Immature natural killer cell (primary cell): ENCODE measurements around the gene KCP. TPM values are rescaled to one million over a fixed set of nuclear protein-coding genes. Genes with fewer than 3 reads are reported as not detected.
"Not testable (repeated sequence)": the region's sequence is repeated elsewhere in the genome, so short reads cannot be mapped to it uniquely, and the experiment has no call there.

ENCODE experiments used
- DNase-seq, 3 donors: peaks; one replicate each; pipeline ENCODE4 v3.0.0; 2022; ENCODE audit warnings: mixed read lengths in 1 of 3
- H3K27ac Mint-ChIP-seq, 6 donors: one replicate each; pipeline ENCODE4 v1.8.0; 2020; ENCODE audit warnings: mixed read lengths in 6 of 6, mild to moderate bottlenecking in 5 of 6, inconsistent platforms in 4 of 6, moderate library complexity in 3 of 6
- H3K27me3 Mint-ChIP-seq, 3 donors: one replicate each; pipeline ENCODE4 v1.8.0; 2020 to 2021; ENCODE audit warnings: low read depth in 3 of 3, mild to moderate bottlenecking in 3 of 3, mixed read lengths in 3 of 3, moderate library complexity in 3 of 3, inconsistent platforms in 1 of 3
- H3K36me3 Mint-ChIP-seq, 3 donors: one replicate each; pipeline ENCODE4 v1.8.0; 2020; ENCODE audit warnings: mixed read lengths in 3 of 3, inconsistent platforms in 2 of 3, mild to moderate bottlenecking in 2 of 3
- H3K4me1 Mint-ChIP-seq, 2 donors: one replicate each; pipeline ENCODE4 v1.8.0; 2020; ENCODE audit warnings: inconsistent platforms in 2 of 2, mild to moderate bottlenecking in 2 of 2, mixed read lengths in 2 of 2, moderate library complexity in 1 of 2
- H3K4me3 Mint-ChIP-seq, 5 donors: one replicate each; pipeline ENCODE4 v1.8.0; 2020; ENCODE audit warnings: mild to moderate bottlenecking in 5 of 5, mixed read lengths in 5 of 5, inconsistent platforms in 3 of 5, moderate library complexity in 3 of 5
- H3K9me3 Mint-ChIP-seq, 6 donors: one replicate each; pipeline ENCODE4 v1.8.0; 2020; ENCODE audit warnings: mild to moderate bottlenecking in 6 of 6, mixed read lengths in 6 of 6, inconsistent platforms in 4 of 6, moderate library complexity in 3 of 6
- polyA plus RNA-seq, 3 donors: library from polyadenylated mRNA; unstranded; fragments of 300-500 nt; fragmentation: Illumina TruSeq; gene quantifications; one replicate each; pipeline ENCODE4 v1.2.3, GENCODE V29; 2021

The KCP gene
- polyA plus RNA-seq, 3 donors from 2014 or later = 0.16 TPM; not detected in 2

GRCh38 chr7:128913870-128914565 lies 3.5 kb upstream of the KCP start:
- H3K4me3 Mint-ChIP-seq = no peak overlapping the region
- DNase-seq = no peak
- no peak overlapping the region for H3K27ac Mint-ChIP-seq
- H3K9me3 Mint-ChIP-seq = no peaks in the 10 kb centered on the region
- peaks cover 3 to 5% of the 10 kb centered on the region in 2 donors for H3K4me1 Mint-ChIP-seq
- no peaks in the 10 kb centered on the region for H3K36me3 Mint-ChIP-seq
- H3K27me3 Mint-ChIP-seq = peaks cover 14 to 27% (median 15%) of the 10 kb centered on the region in 3 donors

- not testable (repeated sequence) for H3K4me3 Mint-ChIP-seq, DNase-seq, H3K9me3 Mint-ChIP-seq, H3K4me1 Mint-ChIP-seq, H3K36me3 Mint-ChIP-seq, H3K27ac Mint-ChIP-seq
- H3K27me3 Mint-ChIP-seq = peaks cover 14 to 26% (median 15%) of the 10 kb centered on the region in 3 donors
Observed at GRCh38 chr7:128912709-128913495, 2.4 kb upstream of the KCP start.

GRCh38 chr7:128912281-128912680 lies 1.8 kb upstream of the KCP start:
- Mint-ChIP-seq H3K9me3 (no peaks in the 10 kb centered on the region), H3K27ac (no peak overlapping the region)
- DNase-seq = no peak

GRCh38 chr7:128911423-128912031 lies 1.0 kb upstream of the KCP start:
- no peak overlapping the region for H3K27ac Mint-ChIP-seq
- peaks cover 11 to 24% (median 14%) of the 10 kb centered on the region in 3 donors for H3K27me3 Mint-ChIP-seq
- H3K4me1 Mint-ChIP-seq = peaks cover 3 to 5% of the 10 kb centered on the region in 2 donors
- H3K36me3 Mint-ChIP-seq = no peaks in the 10 kb centered on the region
- H3K4me3 Mint-ChIP-seq = no peak overlapping the region
- DNase-seq = no peak
- no peaks in the 10 kb centered on the region for H3K9me3 Mint-ChIP-seq

More at GRCh38 chr7:128912281-128912680, 1.8 kb upstream of the KCP start:
- Mint-ChIP-seq H3K36me3 (no peaks in the 10 kb centered on the region), H3K27me3 (peaks cover 14 to 29% (median 17%) of the 10 kb centered on the region in 3 donors), H3K4me1 (peaks cover 3 to 5% of the 10 kb centered on the region in 2 donors), H3K4me3 (no peak overlapping the region)

GRCh38 chr7:128909625-128910568 lies 612 bp downstream of the KCP start:
- Mint-ChIP-seq H3K4me1 (no peaks in the 10 kb centered on the region), H3K27me3 (peaks cover 13 to 20% (median 15%) of the 10 kb centered on the region in 3 donors), H3K27ac (no peak overlapping the region), H3K9me3 (no peaks in the 10 kb centered on the region), H3K4me3 (no peak overlapping the region), H3K36me3 (no peaks in the 10 kb centered on the region)
- no peak for DNase-seq

GRCh38 chr7:128908750-128909624 lies 1.5 kb downstream of the KCP start:
- Mint-ChIP-seq H3K27ac (no peak overlapping the region), H3K4me1 (no peaks in the 10 kb centered on the region), H3K9me3 (no peaks in the 10 kb centered on the region), H3K4me3 (no peak overlapping the region), H3K27me3 (peaks cover 10 to 15% (median 14%) of the 10 kb centered on the region in 3 donors), H3K36me3 (no peaks in the 10 kb centered on the region)
- no peak for DNase-seq

- peaks cover 0 to 3% (median 0%) of the 10 kb centered on the region in 6 donors for H3K9me3 Mint-ChIP-seq
- H3K27ac Mint-ChIP-seq = no peak overlapping the region
- H3K36me3 Mint-ChIP-seq = no peaks in the 10 kb centered on the region
- peaks cover 10 to 16% (median 15%) of the 10 kb centered on the region in 3 donors for H3K27me3 Mint-ChIP-seq
- H3K4me1 Mint-ChIP-seq = no peaks in the 10 kb centered on the region
- H3K4me3 Mint-ChIP-seq = no peak overlapping the region
- DNase-seq = no peak
Observed at GRCh38 chr7:128906766-128907559, 3.5 kb downstream of the KCP start.

- H3K27me3 Mint-ChIP-seq = peaks cover 7 to 16% (median 12%) of the 10 kb centered on the region in 3 donors
- no peaks in the 10 kb centered on the region for H3K36me3 Mint-ChIP-seq
- no peak for DNase-seq
- H3K9me3 Mint-ChIP-seq = peaks cover 0 to 3% (median 0%) of the 10 kb centered on the region in 6 donors
- no peaks in the 10 kb centered on the region for H3K4me1 Mint-ChIP-seq
- H3K4me3 Mint-ChIP-seq = no peak overlapping the region
- no peak overlapping the region for H3K27ac Mint-ChIP-seq
Observed at GRCh38 chr7:128906001-128906765, 4.3 kb downstream of the KCP start.

GRCh38 chr7:128904381-128905197 lies 5.9 kb downstream of the KCP start:
- no peaks in the 10 kb centered on the region for H3K36me3 Mint-ChIP-seq
- peaks cover 0 to 3% (median 0%) of the 10 kb centered on the region in 6 donors for H3K9me3 Mint-ChIP-seq
- peaks cover 5 to 13% (median 13%) of the 10 kb centered on the region in 3 donors for H3K27me3 Mint-ChIP-seq
- peak; percentile 48 to 55 (median 55) for DNase-seq
- H3K4me3 Mint-ChIP-seq = no peak overlapping the region
- no peaks in the 10 kb centered on the region for H3K4me1 Mint-ChIP-seq
- no peak overlapping the region for H3K27ac Mint-ChIP-seq

GRCh38 chr7:128903621-128904361 lies 6.7 kb downstream of the KCP start:
- DNase-seq = no peak
- no peak overlapping the region for H3K27ac Mint-ChIP-seq

More at GRCh38 chr7:128903621-128904361, 6.7 kb downstream of the KCP start:
- H3K9me3 Mint-ChIP-seq = peaks cover 0 to 3% (median 0%) of the 10 kb centered on the region in 6 donors
- peaks cover 2 to 11% (median 7%) of the 10 kb centered on the region in 3 donors for H3K27me3 Mint-ChIP-seq
- H3K4me1 Mint-ChIP-seq = no peaks in the 10 kb centered on the region
- no peaks in the 10 kb centered on the region for H3K36me3 Mint-ChIP-seq
- no peak overlapping the region for H3K4me3 Mint-ChIP-seq
